ENCODE measurements around the gene CACFD1.

CACFD1 gene

GRCh38 chr9:133518200-133518599 is 58.4 kb downstream of the CACFD1 start:
- no peak for DNase-seq (ENCODE audit: low read depth in 3 of 3)

GRCh38 chr9:133518706-133519449 is 59.1 kb downstream of the CACFD1 start:
- no peak for DNase-seq (ENCODE audit: low read depth in 3 of 3)

GRCh38 chr9:133519693-133520092 is 59.9 kb downstream of the CACFD1 start:
- DNase-seq (ENCODE audit: low read depth in 3 of 3): no peak

- DNase-seq (ENCODE audit: low read depth in 3 of 3): no peak
These were observed 60.5 kb downstream of the CACFD1 start for GRCh38 chr9:133520121-133520835.
